H1 (cell line): Measurements from ENCODE around the gene LTF. TPM values are rescaled to one million over a fixed set of nuclear protein-coding genes. Genes with fewer than 3 reads are reported as not detected.

Source experiments
- CTCF ChIA-PET: fragments of 300-600 bp; sonication (Branson Sonifier 250); formaldehyde crosslinking; loops from one replicate; lab custom pipeline; 2021; ENCODE audit not compliant: partially characterized antibody; lab: Charles Lee
- POLR2A ChIA-PET: fragments of 300-600 bp; sonication (Branson Sonifier 250); formaldehyde crosslinking; loops from one replicate; lab custom pipeline; 2021; ENCODE audit warnings: inconsistent platforms; ENCODE audit not compliant: partially characterized antibody; lab: Charles Lee
- DNase-seq, 2 experiments: peaks; one replicate each; pipeline versions ENCODE4 v3.0.0 to v3.0.0-alpha.2; 2010 to 2022; ENCODE audit warnings: low spot score in 2 of 2, low read depth in 1 of 2, mixed read lengths in 1 of 2
- FAIRE-seq: peaks from 2 replicates; lab custom pipeline; 2011; peaks lifted over from hg19 to GRCh38; lab: Jason Lieb, UNC
- H2AFZ ChIP-seq: 2 replicates; pipeline ENCODE4 v1.8.1; 2012; ENCODE audit warnings: low read length, inconsistent platforms
- H2AK5ac ChIP-seq: 2 replicates; pipeline ENCODE4 v1.6.1; 2013; ENCODE audit warnings: low read depth, low read length
- H2BK120ac ChIP-seq: replicated peaks from 2 replicates; pipeline ENCODE3; 2013; ENCODE audit warnings: low read depth, low read length, inconsistent platforms
- H2BK12ac ChIP-seq: 2 replicates; pipeline ENCODE4 v1.6.1; 2013; ENCODE audit warnings: low read depth, low read length
- H2BK15ac ChIP-seq: 2 replicates; pipeline ENCODE4 v1.6.1; 2013; ENCODE audit warnings: low read length
- H2BK20ac ChIP-seq: 2 replicates; pipeline ENCODE4 v1.6.1; 2013; ENCODE audit warnings: low read length
- H2BK5ac ChIP-seq: 2 replicates; pipeline ENCODE4 v1.6.1; 2013; ENCODE audit warnings: low read depth, low read length
- H3K14ac ChIP-seq: 2 replicates; pipeline ENCODE4 v1.6.1; 2013; ENCODE audit warnings: inconsistent platforms; ENCODE audit not compliant: insufficient read length
- H3K18ac ChIP-seq: 2 replicates; pipeline ENCODE4 v1.6.1; 2013; ENCODE audit warnings: low read length; ENCODE audit errors: extremely low read depth
- H3K23ac ChIP-seq: 2 replicates; pipeline ENCODE4 v1.6.1; 2013; ENCODE audit warnings: inconsistent platforms; ENCODE audit not compliant: insufficient read length
- H3K23me2 ChIP-seq: 2 replicates; pipeline ENCODE4 v1.6.1; 2013; ENCODE audit warnings: low read depth, low read length
- H3K27ac ChIP-seq: 2 replicates; pipeline ENCODE4 v1.6.1; 2011; ENCODE audit warnings: low read depth, low read length, inconsistent platforms
- H3K27me3 ChIP-seq, 4 experiments: replicated peaks in 1 of 4; 1 replicate in 1 of 4; 2 replicates in 3 of 4; pipeline versions ENCODE4 v1.6.1 to v1.8.1; 2011 to 2013; ENCODE audit warnings: low read length in 3 of 4, mild to moderate bottlenecking in 3 of 4, inconsistent platforms in 2 of 4, mixed read lengths in 2 of 4, moderate library complexity in 1 of 4; ENCODE audit not compliant: control insufficient read depth in 3 of 4, insufficient read depth in 3 of 4; ENCODE audit errors: extremely low read depth in 1 of 4
- H3K36me3 ChIP-seq, 4 experiments: 2 replicates each; pipeline versions ENCODE4 v1.6.1 to v1.8.1; 2011 to 2013; ENCODE audit warnings: mild to moderate bottlenecking in 4 of 4, low read length in 3 of 4, moderate library complexity in 2 of 4, control low read depth in 1 of 4, inconsistent platforms in 1 of 4; ENCODE audit not compliant: insufficient read depth in 4 of 4, control insufficient read depth in 2 of 4
- H3K4ac ChIP-seq: replicated peaks from 2 replicates; pipeline ENCODE3; 2013; ENCODE audit warnings: low read length, low read depth, mixed read lengths, inconsistent platforms; ENCODE audit not compliant: insufficient read length
- H3K4me1 ChIP-seq, 4 experiments: replicated peaks in 1 of 4; 1 replicate in 1 of 4; 2 replicates in 3 of 4; pipeline versions ENCODE4 v1.6.1 to v1.8.1; 2011 to 2013; ENCODE audit warnings: low read length in 3 of 4, inconsistent platforms in 2 of 4, mixed read lengths in 1 of 4; ENCODE audit not compliant: insufficient read depth in 4 of 4, control insufficient read depth in 3 of 4
- H3K4me2 ChIP-seq, 2 experiments: 2 replicates each; pipeline versions ENCODE4 v1.6.1 to v1.8.1; 2011 to 2013; ENCODE audit warnings: low read depth in 2 of 2, low read length in 2 of 2, control low read depth in 1 of 2, inconsistent platforms in 1 of 2, mild to moderate bottlenecking in 1 of 2; ENCODE audit not compliant: insufficient read depth in 1 of 2
- H3K4me3 ChIP-seq, 4 experiments: fragments of 200-600, 300-600 bp in 1 of 4; sonication (generic), shearing (Covaris generic), sonication (Bioruptor Twin) in 1 of 4; 2 replicates each; pipeline versions ENCODE4 v1.5.1 to v1.8.1; 2011 to 2016; ENCODE audit warnings: low read length in 4 of 4, low read depth in 3 of 4, control low read depth in 2 of 4, inconsistent platforms in 2 of 4, mild to moderate bottlenecking in 2 of 4, mixed read lengths in 1 of 4, moderate library complexity in 1 of 4; ENCODE audit not compliant: insufficient read depth in 2 of 4; ENCODE audit errors: extremely low read depth in 1 of 4
- H3K56ac ChIP-seq: replicated peaks from 2 replicates; pipeline ENCODE3; 2013; ENCODE audit warnings: low read depth, mild to moderate bottlenecking, mixed read lengths, low read length, inconsistent platforms; ENCODE audit not compliant: insufficient read length
- H3K79me1 ChIP-seq: 2 replicates; pipeline ENCODE4 v1.6.1; 2013; ENCODE audit warnings: low read depth, low read length, control low read depth
- H3K79me2 ChIP-seq, 2 experiments: 2 replicates each; pipeline versions ENCODE4 v1.6.1 to v1.8.1; 2012 to 2013; ENCODE audit warnings: low read length in 2 of 2, mild to moderate bottlenecking in 2 of 2, inconsistent platforms in 1 of 2; ENCODE audit not compliant: insufficient read depth in 2 of 2, control insufficient read depth in 1 of 2
- H3K9ac ChIP-seq, 4 experiments: replicated peaks in 1 of 4; 1 replicate in 1 of 4; 2 replicates in 3 of 4; pipeline versions ENCODE4 v1.6.1 to v1.8.1; 2011 to 2013; ENCODE audit warnings: low read depth in 3 of 4, low read length in 3 of 4, control low read depth in 2 of 4, mild to moderate bottlenecking in 2 of 4, moderate library complexity in 2 of 4, inconsistent platforms in 1 of 4; ENCODE audit errors: extremely low read depth in 1 of 4
- H3K9me3 ChIP-seq, 2 experiments: 2 replicates each; pipeline versions ENCODE4 v1.6.1 to v1.8.1; 2012 to 2013; ENCODE audit warnings: mild to moderate bottlenecking in 2 of 2, moderate library complexity in 2 of 2, control low read depth in 1 of 2, inconsistent platforms in 1 of 2, low read depth in 1 of 2, low read length in 1 of 2, mixed read lengths in 1 of 2; ENCODE audit not compliant: insufficient read depth in 2 of 2
- H4K20me1 ChIP-seq, 2 experiments: replicated peaks in 1 of 2; 2 replicates each; pipeline versions ENCODE3 to v1.8.1; 2011 to 2013; ENCODE audit warnings: inconsistent platforms in 2 of 2, low read length in 2 of 2, mild to moderate bottlenecking in 1 of 2; ENCODE audit not compliant: insufficient read depth in 2 of 2, control insufficient read depth in 1 of 2
- H4K5ac ChIP-seq: 2 replicates; pipeline ENCODE4 v1.6.1; 2013; ENCODE audit warnings: low read length, low read depth, mixed read lengths, inconsistent platforms; ENCODE audit not compliant: insufficient read length
- H4K8ac ChIP-seq: 2 replicates; pipeline ENCODE4 v1.8.0; 2013; ENCODE audit warnings: mild to moderate bottlenecking, moderate library complexity, low read length, inconsistent platforms; ENCODE audit not compliant: insufficient read depth; ENCODE audit errors: extremely low read depth
- H4K91ac ChIP-seq: replicated peaks from 2 replicates; pipeline ENCODE3; 2013; ENCODE audit warnings: low read length, mixed read lengths, inconsistent platforms; ENCODE audit not compliant: insufficient read length
- BRCA1 ChIP-seq: IDR thresholded peaks from 2 replicates; pipeline ENCODE4 v1.6.1; 2012; ENCODE audit warnings: low read depth, low read length, improper control_type of control experiment
- SP1 ChIP-seq: IDR thresholded peaks from 2 replicates; pipeline ENCODE4 v1.6.1; 2011; ENCODE audit warnings: low read depth, low read length
- WGBS, 2 experiments: shearing (Covaris generic) in 1 of 2; methylation state at CpG; one replicate each; pipeline versions ENCODE4 v1.1.6 to v1.1.7; 2013 to 2015; ENCODE audit warnings: low lambda C conversion rate in 2 of 2, mixed read lengths in 2 of 2, inconsistent platforms in 1 of 2, low coverage in 1 of 2, missing lambda C conversion rate in 1 of 2; ENCODE audit not compliant: insufficient replicate concordance in 2 of 2, insufficient coverage in 1 of 2, insufficient read length in 1 of 2; ENCODE audit errors: extremely low coverage in 1 of 2, missing lambda C conversion rate in 1 of 2; 5-methylcytosine and 5-hydroxymethylcytosine counted together
- polyA plus RNA-seq, 7 experiments: library from polyadenylated mRNA; depleted of rRNA in 3 of 7; stranded (reverse) in 5 of 7; unstranded in 2 of 7; fragments of >200 nt in 5 of 7; fragments of 200-250 nt in 2 of 7; gene quantifications; 1 replicate in 5 of 7; 2 replicates in 1 of 7; 4 replicates in 1 of 7; pipeline versions ENCODE4 v1.2.1 to v1.2.3, GENCODE V29; 2011 to 2013; ENCODE audit warnings: missing spikeins in 2 of 7, mixed read lengths in 2 of 7
- total RNA-seq: library from RNA; stranded (reverse); fragmentation: NEBNext Ultra II Directional; extraction: Animal tissue kit (Norgen Biotek cat#: 25700); gene quantifications from 2 replicates; pipeline ENCODE4 v1.2.1, GENCODE V29; 2021
- TF ChIP-seq, protein P1 (sequence below): IDR thresholded peaks from 2 replicates; pipeline ENCODE4 v1.6.1; 2012; ENCODE audit warnings: inconsistent platforms

Gene LTF
- total and polyA plus RNA-seq, 2 of the 8 experiments (the other 6 are each of a cell fraction or from before 2014, with no cell fraction given) = 0.23 to 0.99 TPM

DNA sequence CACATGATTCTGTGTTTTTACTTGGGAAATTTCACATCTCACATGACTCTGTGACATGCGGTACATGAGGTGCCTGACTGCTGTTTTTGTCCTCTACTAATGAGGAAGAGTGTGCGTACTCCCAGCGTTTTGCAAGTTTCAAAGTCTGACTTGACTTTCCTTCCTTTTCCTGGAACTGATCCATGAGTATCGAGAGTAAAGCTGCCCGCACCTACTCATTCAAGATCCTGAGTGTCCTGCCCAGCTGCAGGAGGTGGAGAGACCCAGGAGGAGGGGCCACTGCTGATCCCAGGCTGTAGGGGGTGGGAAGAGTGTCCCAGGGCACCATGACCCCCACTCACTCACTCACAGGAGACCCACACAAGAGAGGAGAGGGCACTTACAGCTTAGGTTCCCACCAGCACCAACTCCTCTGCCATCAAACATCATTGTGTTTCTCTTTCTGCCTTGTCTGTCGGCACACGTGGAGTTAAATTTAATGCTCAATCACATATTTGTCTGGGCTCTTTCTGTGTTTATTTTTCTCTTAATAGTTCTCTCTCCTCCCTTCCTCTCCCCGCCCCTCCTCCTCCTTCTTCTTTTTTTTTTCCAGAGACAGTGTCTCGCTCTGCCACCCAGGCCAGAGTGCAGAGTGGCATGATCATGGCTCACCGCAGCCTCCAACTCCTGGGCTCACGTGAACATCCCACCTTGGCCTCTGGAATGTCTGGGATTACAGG lies 59.2 kb downstream of the LTF start:
- no peaks in the 10 kb centered on the region for H3K23me2 ChIP-seq
- no peak for DNase-seq
- H3K27me3 ChIP-seq = no peaks in the 10 kb centered on the region; a peak in 1 of 7 replicates
- H3K4me2 ChIP-seq = no peak overlapping the region
- no peaks in the 10 kb centered on the region for H3K79me2 ChIP-seq
- H3K4me1 ChIP-seq = no peaks in the 10 kb centered on the region
- no peak overlapping the region for H3K4me3 ChIP-seq
- H2BK120ac ChIP-seq = no peak overlapping the region
- H3K9ac ChIP-seq = no peak overlapping the region
- no peak overlapping the region for H2BK20ac ChIP-seq
- H4K91ac ChIP-seq = no peak overlapping the region
- H3K14ac ChIP-seq = no peak overlapping the region
- no peak overlapping the region for H3K27ac ChIP-seq
- no peak overlapping the region for H2BK12ac ChIP-seq
- no peaks in the 10 kb centered on the region for H3K9me3 ChIP-seq
- 84% methylated on average over 9 of the region's 11 CpGs; no CpG with 5 or more reads in 1 of the 2 experiments for WGBS, 2 experiments
- H2AK5ac ChIP-seq = no peak overlapping the region
- H4K5ac ChIP-seq = no peak overlapping the region
- CTCF ChIA-PET = interaction anchor here (1.0 to 3.5 kb wide), 2 partner anchors 45 kb away, joined by 3 to 14 read pairs; no protein-coding TSS in a partner anchor
- POLR2A ChIA-PET = no interaction called here
- H4K20me1 ChIP-seq = no peaks in the 10 kb centered on the region
- no peak overlapping the region for H3K18ac ChIP-seq
- 0 out of 2 replicates have a peak overlapping the region, but pooled peaks have one; percentile 57 for H2AFZ ChIP-seq
- H3K79me1 ChIP-seq = no peaks in the 10 kb centered on the region
- TF ChIP-seq, protein P1, sequence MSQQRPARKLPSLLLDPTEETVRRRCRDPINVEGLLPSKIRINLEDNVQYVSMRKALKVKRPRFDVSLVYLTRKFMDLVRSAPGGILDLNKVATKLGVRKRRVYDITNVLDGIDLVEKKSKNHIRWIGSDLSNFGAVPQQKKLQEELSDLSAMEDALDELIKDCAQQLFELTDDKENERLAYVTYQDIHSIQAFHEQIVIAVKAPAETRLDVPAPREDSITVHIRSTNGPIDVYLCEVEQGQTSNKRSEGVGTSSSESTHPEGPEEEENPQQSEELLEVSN = no peak
- TF ChIP-seq BRCA1 (no peak), SP1 (no peak)
- H4K8ac ChIP-seq = no peak overlapping the region
- FAIRE-seq = no peak
- H2BK5ac ChIP-seq = no peak overlapping the region
- H3K56ac ChIP-seq = no peak overlapping the region
- H3K36me3 ChIP-seq = no peaks in the 10 kb centered on the region
- H3K4ac ChIP-seq = no peak overlapping the region
- H2BK15ac ChIP-seq = no peak overlapping the region
- no peak overlapping the region for H3K23ac ChIP-seq
